GM12891 (cell line): ENCODE data around the gene LYRM4.
A peak's percentile ranks its signal among the peaks of the same experiment; 100 is the strongest.

Source experiments
- DNase-seq: peaks from one replicate; pipeline ENCODE4 v3.0.0; 2011; ENCODE audit warnings: low spot score; ENCODE audit not compliant: insufficient read length
- FAIRE-seq: peaks from 2 replicates; lab custom pipeline; 2011; peaks lifted over from hg19 to GRCh38; lab: Jason Lieb, UNC
- PAX5 ChIP-seq: IDR thresholded peaks from 2 replicates; pipeline ENCODE4 v1.6.1; 2011; ENCODE audit warnings: low read length, moderate library complexity, mild to moderate bottlenecking; ENCODE audit not compliant: insufficient read depth, severe bottlenecking
- POLR2A ChIP-seq: IDR thresholded peaks from 2 replicates; pipeline ENCODE4 v1.6.1; 2011; ENCODE audit warnings: low read depth, low read length, control low read depth
- POLR2AphosphoS5 ChIP-seq: IDR thresholded peaks from 2 replicates; pipeline ENCODE4 v1.6.1; 2011; ENCODE audit warnings: low read depth, low read length, control low read depth
- POU2F2 ChIP-seq: IDR thresholded peaks from 2 replicates; pipeline ENCODE4 v1.6.1; 2011; ENCODE audit warnings: low read depth, mild to moderate bottlenecking, control low read depth, low read length, moderate library complexity
- SPI1 ChIP-seq: IDR thresholded peaks from 2 replicates; pipeline ENCODE4 v1.6.1; 2011; ENCODE audit warnings: low read depth, low read length, control low read depth
- TAF1 ChIP-seq: IDR thresholded peaks from 2 replicates; pipeline ENCODE4 v1.6.1; 2011; ENCODE audit warnings: low read depth, low read length, control low read depth

LYRM4 gene

GRCh38 chr6:5199702-5200101 is 61.0 kb downstream of the LYRM4 start:
- DNase-seq (no peak), FAIRE-seq (no peak)
- no peak for TF ChIP-seq POLR2A
- no peak for TF ChIP-seq TAF1
- TF ChIP-seq POLR2AphosphoS5, result no peak
- no peak for TF ChIP-seq POU2F2
- TF ChIP-seq SPI1, result no peak
- TF ChIP-seq PAX5, result no peak

GRCh38 chr6:5199283-5199682 is 61.5 kb downstream of the LYRM4 start:
- no peak for TF ChIP-seq POLR2AphosphoS5
- TF ChIP-seq PAX5, result no peak
- TF ChIP-seq POLR2A, result no peak
- no peak for TF ChIP-seq POU2F2
- TF ChIP-seq TAF1, result no peak
- TF ChIP-seq SPI1, result no peak
- FAIRE-seq, result no peak
- no peak for DNase-seq

- no peak for FAIRE-seq
- no peak for TF ChIP-seq POLR2AphosphoS5
- no peak for TF ChIP-seq POLR2A
- TF ChIP-seq TAF1, result no peak
- no peak for TF ChIP-seq PAX5
- no peak for TF ChIP-seq POU2F2
- TF ChIP-seq SPI1, result no peak
Measured at GRCh38 chr6:5197084-5197483, 63.7 kb downstream of the LYRM4 start.

GRCh38 chr6:5192135-5192794 is 68.5 kb downstream of the LYRM4 start:
- DNase-seq (no peak), FAIRE-seq (no peak)
- TF ChIP-seq PAX5 (no peak), TAF1 (no peak), POLR2AphosphoS5 (no peak), POU2F2 (no peak), POLR2A (no peak), SPI1 (no peak)

More at GRCh38 chr6:5197084-5197483, 63.7 kb downstream of the LYRM4 start:
- no peak for DNase-seq

GRCh38 chr6:5191722-5192121 is 69.0 kb downstream of the LYRM4 start:
- FAIRE-seq (no peak), DNase-seq (no peak)
- TF ChIP-seq POLR2AphosphoS5 (no peak), POLR2A (no peak)

GRCh38 chr6:5191222-5191621 is 69.5 kb downstream of the LYRM4 start:
- no peak for TF ChIP-seq TAF1
- peak; percentile 37 for TF ChIP-seq SPI1
- DNase-seq (no peak), FAIRE-seq (no peak)

GRCh38 chr6:5190507-5190906 is 70.2 kb downstream of the LYRM4 start:
- TF ChIP-seq PAX5 (no peak), SPI1 (no peak), TAF1 (no peak), POLR2AphosphoS5 (no peak), POLR2A (no peak), POU2F2 (no peak)
- FAIRE-seq (no peak), DNase-seq (no peak)

GRCh38 chr6:5188646-5189045 is 72.1 kb downstream of the LYRM4 start:
- no peak for FAIRE-seq
- no peak for DNase-seq
- no peak for TF ChIP-seq POLR2A
- TF ChIP-seq SPI1, result no peak
- TF ChIP-seq TAF1, result no peak
- TF ChIP-seq PAX5, result no peak
- TF ChIP-seq POU2F2, result no peak
- TF ChIP-seq POLR2AphosphoS5, result no peak

- TF ChIP-seq SPI1 (no peak), TAF1 (no peak), POLR2AphosphoS5 (no peak), POU2F2 (no peak), POLR2A (no peak), PAX5 (no peak)
- DNase-seq, result no peak
- FAIRE-seq, result no peak
Measured at GRCh38 chr6:5184878-5185277, 75.9 kb downstream of the LYRM4 start.

GRCh38 chr6:5184218-5184617 is 76.5 kb downstream of the LYRM4 start:
- FAIRE-seq (no peak), DNase-seq (no peak)
- TF ChIP-seq POLR2AphosphoS5, result no peak
- no peak for TF ChIP-seq PAX5
- no peak for TF ChIP-seq POU2F2
- no peak for TF ChIP-seq SPI1
- no peak for TF ChIP-seq POLR2A
- TF ChIP-seq TAF1, result no peak
